Right lobe of liver (tissue), 6 donors: Measurements from ENCODE around the gene TRABD2B. TPM values are rescaled to one million over a fixed set of nuclear protein-coding genes. Genes with fewer than 3 reads are reported as not detected.

Experiments used
- ATAC-seq, 4 donors: fragments of 200-7000 bp; cut with Tn5 transposase; one replicate each; pipeline ENCODE4 v1.9.1; 2020; ENCODE audit warnings: mild to moderate bottlenecking in 4 of 4, moderate library complexity in 4 of 4
- DNase-seq, 3 donors: peaks; one replicate each; pipeline ENCODE4 v3.0.0-alpha.2; 2020
- H3K27ac ChIP-seq, 3 donors: fragments of 200-600 bp; one replicate each; pipeline ENCODE4 v1.8.0; 2022
- H3K27me3 ChIP-seq, 2 donors: fragments of 200-600 bp; one replicate each; pipeline ENCODE4 v1.8.0; 2022
- H3K36me3 ChIP-seq, 4 donors: fragments of 200-600 bp; sonication (generic) in 1 of 4; one replicate each; pipeline versions ENCODE4 v1.5.1 to v1.8.0; 2017 to 2022; ENCODE audit warnings: control low read depth in 1 of 4
- H3K4me1 ChIP-seq, 4 donors: fragments of 200-600 bp; sonication (generic) in 1 of 4; one replicate each; pipeline versions ENCODE4 v1.5.1 to v1.8.0; 2017 to 2022; ENCODE audit warnings: control low read depth in 1 of 4
- H3K4me3 ChIP-seq, 3 donors: fragments of 200-600 bp; one replicate each; pipeline ENCODE4 v1.8.0; 2022
- H3K9me3 ChIP-seq, 4 donors: fragments of 200-600 bp; sonication (generic) in 1 of 4; one replicate each; pipeline versions ENCODE4 v1.5.1 to v1.8.0; 2017 to 2022; ENCODE audit warnings: control low read depth in 1 of 4
- CTCF ChIP-seq, 4 donors: fragments of 200-600 bp in 3 of 4; fragments of 450-650 bp in 1 of 4; IDR thresholded peaks; one replicate each; pipeline versions ENCODE4 v1.5.1 to v1.8.0; 2016 to 2022; ENCODE audit warnings: antibody characterized with exemption in 4 of 4, mild to moderate bottlenecking in 2 of 4
- POLR2A ChIP-seq: fragments of 450-650 bp; IDR thresholded peaks from one replicate; pipeline ENCODE4 v1.6.1; 2017; ENCODE audit warnings: antibody characterized with exemption, mild to moderate bottlenecking
- whole genome bisulfite sequencing: methylation state at CpG from one replicate; pipeline ENCODE4 v1.1.6; 2018; ENCODE audit warnings: low coverage, low lambda C conversion rate; ENCODE audit not compliant: insufficient coverage; ENCODE audit errors: missing lambda C conversion rate; 5-methylcytosine and 5-hydroxymethylcytosine counted together
- intact Hi-C, 2 donors: fragments of 100-400 bp; cut with DNase I; formaldehyde crosslinking; loops; one replicate each; pipeline versions ENCODE4 v1.11.2 to v1.14.1; 2022
- total RNA-seq, 6 experiments: library from RNA; depleted of rRNA in 2 of 6; stranded (reverse); fragments of >200 nt in 2 of 6; fragmentation: NEBNext Ultra II Directional in 3 of 6; extraction: Animal tissue kit (Norgen Biotek cat#: 25700) in 3 of 6; gene quantifications; one replicate each; pipeline versions ENCODE4 v1.1.0 to v1.2.4, GENCODE V29; 2016 to 2023
- donor health status: DM: no; HTN: yes; CAD: no.
- donor health status: DM: no; HTN: no; CAD: no.
- donor health status: DM: no; HTN: no; CAD: no.
- donor health status: DM: no; HTN: yes; CAD: no.
- donor health status: DM: no; HTN: yes; CAD: no.

TRABD2B gene
- total RNA-seq, 6 experiments from 2014 or later: 0.55 to 9.5 (median 1.8) TPM

- no peak for DNase-seq
Measured at GRCh38 chr1:47921935-47922415, 75.2 kb downstream of the TRABD2B start.

GRCh38 chr1:47919113-47919833 is 77.9 kb downstream of the TRABD2B start:
- no peak overlapping the region for H3K27ac ChIP-seq
- peak; percentile 45 to 75 (median 67) for ATAC-seq
- WGBS: 72% methylated on average over 2 of the region's 3 CpGs
- TF ChIP-seq POLR2A (no peak), CTCF (IDR thresholded peaks at IDR 0.05) (no peak)
- H3K27me3 ChIP-seq: no peaks in the 10 kb centered on the region
- DNase-seq: no peak
- intact Hi-C loops: no loop called here
- H3K4me1 ChIP-seq: peaks cover 0 to 27% (median 13%) of the 10 kb centered on the region in 4 donors
- H3K4me3 ChIP-seq: no peak overlapping the region
- no peaks in the 10 kb centered on the region for H3K9me3 ChIP-seq
- no peaks in the 10 kb centered on the region for H3K36me3 ChIP-seq

More at GRCh38 chr1:47921935-47922415, 75.2 kb downstream of the TRABD2B start:
- 80% methylated on average over 3 of the region's 4 CpGs for WGBS
- Histone ChIP-seq H3K4me3 (no peak overlapping the region), H3K36me3 (no peaks in the 10 kb centered on the region), H3K27me3 (no peaks in the 10 kb centered on the region), H3K9me3 (no peaks in the 10 kb centered on the region), H3K27ac (no peak overlapping the region), H3K4me1 (peaks cover 0 to 24% (median 12%) of the 10 kb centered on the region in 4 donors)
- no peak for ATAC-seq
- TF ChIP-seq POLR2A (no peak), CTCF (IDR thresholded peaks at IDR 0.05) (no peak)
- intact Hi-C loops: no loop called here

GRCh38 chr1:47918257-47918867 is 78.8 kb downstream of the TRABD2B start:
- 8% methylated on average over 4 of the region's 8 CpGs for WGBS
- peak; percentile 65 to 71 (median 68) for ATAC-seq
- H3K27ac ChIP-seq: no peak overlapping the region

GRCh38 chr1:47917687-47918086 is 79.5 kb downstream of the TRABD2B start:
- TF ChIP-seq POLR2A (no peak), CTCF (IDR thresholded peaks at IDR 0.05) (no peak)
- ATAC-seq: no peak
- Histone ChIP-seq H3K4me1 (peaks cover 0 to 43% (median 19%) of the 10 kb centered on the region in 4 donors), H3K27me3 (no peaks in the 10 kb centered on the region), H3K9me3 (no peaks in the 10 kb centered on the region), H3K27ac (no peak overlapping the region), H3K4me3 (no peak overlapping the region), H3K36me3 (no peaks in the 10 kb centered on the region)
- intact Hi-C loops: no loop called here
- WGBS: 100% methylated on average over 1 of the region's 3 CpGs
- no peak for DNase-seq

More at GRCh38 chr1:47918257-47918867, 78.8 kb downstream of the TRABD2B start:
- Histone ChIP-seq H3K4me3 (no peak overlapping the region), H3K36me3 (no peaks in the 10 kb centered on the region), H3K27me3 (no peaks in the 10 kb centered on the region), H3K4me1 (peaks cover 0 to 36% (median 17%) of the 10 kb centered on the region in 4 donors), H3K9me3 (no peaks in the 10 kb centered on the region)
- TF ChIP-seq POLR2A (no peak), CTCF (IDR thresholded peaks at IDR 0.05) (no peak)
- DNase-seq: peak in 1 of 3 donors; percentile 43
- intact Hi-C loops: no loop called here
